ENCODE results near the gene ZNF423. TPM values are rescaled to one million over a fixed set of nuclear protein-coding genes. Genes with fewer than 3 reads are reported as not detected.

Gene ZNF423
- total RNA-seq, 1 experiment from 2014 or later = 0.49 TPM

- CTCF ChIA-PET = no interaction called here
Measured at GRCh38 chr16:49516382-49517036, 339.4 kb downstream of the ZNF423 start.

GRCh38 chr16:49515861-49516260 lies 340.1 kb downstream of the ZNF423 start:
- ATAC-seq (no peak), DNase-seq (ENCODE audit: low read depth, low spot score) (no peak)
- H3K9me3 ChIP-seq (ENCODE audit: control insufficient read depth, insufficient read depth, low read depth, low read length) = no peaks in the 10 kb centered on the region
- in situ Hi-C loops (cut with HindIII; ENCODE audit: low pct_unique_long_range_greater_than_20kb, low sequenced_read_pairs) (no loop called here), intact Hi-C loops (cut with micrococcal nuclease; ENCODE audit: unreplicated experiment) (no loop called here)
- no peak overlapping the region for H3K4me3 ChIP-seq (ENCODE audit: low read depth in 2 of 2, low read length in 2 of 2)
- H3K36me3 ChIP-seq (ENCODE audit: control insufficient read depth, insufficient read depth, low read length) = no peaks in the 10 kb centered on the region
- no peaks in the 10 kb centered on the region for H3K4me1 ChIP-seq (ENCODE audit: control insufficient read depth, insufficient read depth, low read length)
- ChIA-PET POLR2A (no interaction called here), CTCF (no interaction called here)
- no peaks in the 10 kb centered on the region for H3K27me3 ChIP-seq (ENCODE audit: control insufficient read depth, insufficient read depth, low read length)
- no TSS peak for BruUV-seq (replicated peaks)
- no peak for TF ChIP-seq REST (IDR thresholded peaks at IDR 0.05; ENCODE audit: insufficient read depth in 1 of 2, low read depth in 2 of 2, low read length in 1 of 2)
- no peak overlapping the region for H3K27ac ChIP-seq (ENCODE audit: low read length)

More at GRCh38 chr16:49516382-49517036, 339.4 kb downstream of the ZNF423 start:
- TF ChIP-seq REST (IDR thresholded peaks at IDR 0.05; ENCODE audit: insufficient read depth in 1 of 2, low read depth in 2 of 2, low read length in 1 of 2) = no peak
- TF ChIP-seq TCF7L2 (IDR thresholded peaks at IDR 0.05; ENCODE audit: low read depth, low read length) = no peak
- TF ChIP-seq POLR2AphosphoS5 (IDR thresholded peaks at IDR 0.05; ENCODE audit: low read depth, low read length) = no peak
- TF ChIP-seq SIN3A (IDR thresholded peaks at IDR 0.05; ENCODE audit: borderline replicate concordance, insufficient read depth, low read depth, low read length) = no peak
- no peak for TF ChIP-seq CTCF (IDR thresholded peaks at IDR 0.05)
- Histone ChIP-seq H3K4me1 (ENCODE audit: control insufficient read depth, insufficient read depth, low read length) (no peaks in the 10 kb centered on the region), H3K27me3 (ENCODE audit: control insufficient read depth, insufficient read depth, low read length) (no peaks in the 10 kb centered on the region), H3K36me3 (ENCODE audit: control insufficient read depth, insufficient read depth, low read length) (no peaks in the 10 kb centered on the region), H3K27ac (ENCODE audit: low read length) (no peak overlapping the region), H3K4me3 (ENCODE audit: low read depth in 2 of 2, low read length in 2 of 2) (no peak overlapping the region), H3K9me3 (ENCODE audit: control insufficient read depth, insufficient read depth, low read depth, low read length) (no peaks in the 10 kb centered on the region)
- DNase-seq (ENCODE audit: low read depth, low spot score) = no peak
- no peak for ATAC-seq
- intact Hi-C loops (cut with micrococcal nuclease; ENCODE audit: unreplicated experiment) (no loop called here), in situ Hi-C loops (cut with HindIII; ENCODE audit: low pct_unique_long_range_greater_than_20kb, low sequenced_read_pairs) (no loop called here)
- POLR2A ChIA-PET = no interaction called here
- BruUV-seq (replicated peaks) = no TSS peak
